HepG2 (cell line): ENCODE results near the gene ACP1. TPM values are rescaled to one million over a fixed set of nuclear protein-coding genes. Genes with fewer than 3 reads are reported as not detected.

ENCODE experiments used
- ATAC-seq: fragments of 200-7000 bp; cut with Tn5 transposase; 3 replicates; pipeline ENCODE4 v1.9.1; 2020; ENCODE audit warnings: mild to moderate bottlenecking, moderate library complexity
- BruUV-seq: library from RNA; stranded (reverse); fragments of 400-500 nt; replicated peaks from 2 replicates; lab custom pipeline; 2021; lab: Mats Ljungman, UMichigan
- CTCF ChIA-PET: fragments of 300-600 bp; formaldehyde crosslinking; extraction: SDS; loops from one replicate; lab custom pipeline; 2021; ENCODE audit warnings: low total read pairs, inconsistent platforms, low intra/inter-chr PET ratio; lab: Yijun Ruan, JAX
- POLR2A ChIA-PET: fragments of 350-600 bp; sonication (Branson Sonifier 250); formaldehyde crosslinking; loops from one replicate; lab custom pipeline; 2020; ENCODE audit warnings: antibody characterized with exemption, inconsistent platforms; lab: Yijun Ruan, JAX
- DNase-seq: peaks from one replicate; pipeline ENCODE4 v3.0.0-alpha.2; 2015; ENCODE audit warnings: low spot score
- FAIRE-seq: peaks from 3 replicates; lab custom pipeline; 2011; peaks lifted over from hg19 to GRCh38; lab: Jason Lieb, UNC
- H2AFZ ChIP-seq: one replicate; pipeline ENCODE4 v1.6.1; 2011; ENCODE audit warnings: low read length, inconsistent platforms
- H3K27ac ChIP-seq: fragments of 300-600 bp; 3 replicates; pipeline ENCODE4 v1.8.0; 2011; ENCODE audit warnings: mixed run types, mild to moderate bottlenecking, mixed read lengths, low read length, inconsistent platforms; ENCODE audit not compliant: insufficient read depth; ENCODE audit errors: extremely low read length
- H3K27me3 ChIP-seq, 2 experiments: fragments of 200-600 bp in 1 of 2; 2 replicates in 1 of 2; 3 replicates in 1 of 2; pipeline versions ENCODE4 v1.6.0 to v1.8.0; 2011; ENCODE audit warnings: low read length in 2 of 2, mild to moderate bottlenecking in 2 of 2, moderate library complexity in 2 of 2, inconsistent platforms in 1 of 2; ENCODE audit not compliant: insufficient read depth in 2 of 2, control insufficient read depth in 1 of 2
- H3K36me3 ChIP-seq, 2 experiments: fragments of 200-600 bp in 1 of 2; replicated peaks in 1 of 2; 2 replicates in 1 of 2; 3 replicates in 1 of 2; pipeline versions ENCODE4 v1.5.1 to v1.8.0; 2011; ENCODE audit warnings: low read length in 2 of 2, inconsistent platforms in 1 of 2; ENCODE audit not compliant: insufficient read depth in 2 of 2, control insufficient read depth in 1 of 2
- H3K4me1 ChIP-seq: 2 replicates; pipeline ENCODE4 v1.5.1; 2012; ENCODE audit warnings: low read length, inconsistent platforms; ENCODE audit not compliant: insufficient read depth
- H3K4me2 ChIP-seq: 2 replicates; pipeline ENCODE4 v1.6.0; 2011; ENCODE audit warnings: low read depth, low read length, inconsistent platforms
- H3K4me3 ChIP-seq, 3 experiments: fragments of 200-600 bp in 1 of 3; sonication (generic), shearing (Covaris generic) in 1 of 3; replicated peaks in 1 of 3; 2 replicates each; pipeline ENCODE4 v1.5.1; 2011 to 2016; ENCODE audit warnings: low read length in 3 of 3, inconsistent platforms in 2 of 3, low read depth in 2 of 3, mild to moderate bottlenecking in 2 of 3, control low read depth in 1 of 3, mixed read lengths in 1 of 3; ENCODE audit not compliant: insufficient read depth in 1 of 3
- H3K79me2 ChIP-seq: one replicate; pipeline ENCODE4 v1.6.1; 2011; ENCODE audit warnings: low read length, inconsistent platforms; ENCODE audit not compliant: insufficient read depth
- H3K9ac ChIP-seq: 2 replicates; pipeline ENCODE4 v1.6.0; 2011; ENCODE audit warnings: mild to moderate bottlenecking, low read depth, low read length, inconsistent platforms; ENCODE audit not compliant: insufficient read depth
- H3K9me3 ChIP-seq: 2 replicates; pipeline ENCODE4 v1.5.1; 2012; ENCODE audit warnings: mild to moderate bottlenecking, low read length
- H4K20me1 ChIP-seq: 2 replicates; pipeline ENCODE4 v1.6.0; 2011; ENCODE audit warnings: inconsistent platforms, mild to moderate bottlenecking, low read length, moderate library complexity; ENCODE audit not compliant: insufficient read depth
- CBX2 ChIP-seq, 2 experiments: fragments of 200-600 bp in 1 of 2; sonication (generic); formaldehyde crosslinking in 1 of 2; IDR thresholded peaks; 2 replicates each; pipeline versions ENCODE4 v1.7.0 to v1.8.1; 2018 to 2022; ENCODE audit warnings: low read depth in 2 of 2, low read length in 1 of 2, mild to moderate bottlenecking in 1 of 2, missing genetic modification reagents in 1 of 2
- JUNB ChIP-seq: sonication (generic); formaldehyde crosslinking; IDR thresholded peaks from 2 replicates; pipeline ENCODE4 v1.8.0; 2022; ENCODE audit warnings: missing genetic modification reagents, mild to moderate bottlenecking, borderline replicate concordance
- RBM22 ChIP-seq: fragments of 200-400 bp; formaldehyde crosslinking; optimal IDR thresholded peaks from 2 replicates; pipeline ENCODE3; 2017; ENCODE audit warnings: mild to moderate bottlenecking, low read length, moderate library complexity
- SETDB1 ChIP-seq: sonication (generic); formaldehyde crosslinking; IDR thresholded peaks from 2 replicates; pipeline ENCODE4 v1.5.1; 2020; ENCODE audit warnings: missing genetic modification reagents, mild to moderate bottlenecking, borderline replicate concordance
- SMC3 ChIP-seq: IDR thresholded peaks from 2 replicates; pipeline ENCODE4 v1.6.1; 2011; ENCODE audit warnings: low read length, improper control_type of control experiment
- U2AF1 ChIP-seq: fragments of 200-400 bp; formaldehyde crosslinking; optimal IDR thresholded peaks from 2 replicates; pipeline ENCODE3; 2017; ENCODE audit warnings: mild to moderate bottlenecking, low read depth, low read length
- ZNF441 ChIP-seq: sonication (generic); formaldehyde crosslinking; IDR thresholded peaks from 2 replicates; pipeline ENCODE4 v1.7.0; 2021; ENCODE audit warnings: missing genetic modification reagents, borderline replicate concordance
- ZNF788 ChIP-seq: sonication (generic); formaldehyde crosslinking; IDR thresholded peaks from 2 replicates; pipeline ENCODE4 v1.5.0; 2020; ENCODE audit warnings: mild to moderate bottlenecking, missing genetic modification reagents, borderline replicate concordance
- WGBS: methylation state at CpG from one replicate; pipeline ENCODE4 v1.1.6; 2017; ENCODE audit warnings: low lambda C conversion rate; 5-methylcytosine and 5-hydroxymethylcytosine counted together
- in situ Hi-C: cut with HindIII; loops from 2 replicates; pipeline ENCODE4 v1.10.0; 2017; ENCODE audit warnings: low pct_unique_long_range_greater_than_20kb; ENCODE audit not compliant: extremely low pct_ligation_motif_present
- intact Hi-C: fragments of 100-400 bp; cut with micrococcal nuclease; formaldehyde crosslinking; loops from one replicate; pipeline ENCODE4 v1.10.0; 2022; ENCODE audit not compliant: unreplicated experiment
- polyA plus RNA-seq, 8 experiments: library from polyadenylated mRNA; depleted of rRNA in 3 of 8; stranded (reverse) in 7 of 8; unstranded in 1 of 8; fragments of >200 nt; fragmentation: Illumina TruSeq in 4 of 8; extraction: Trizol in 4 of 8; gene quantifications; 2 replicates each; pipeline versions ENCODE4 v1.2.1 to v1.2.3, GENCODE V29; 2011 to 2016; ENCODE audit warnings: low read depth in 4 of 8, missing spikeins in 1 of 8, mixed read lengths in 1 of 8; ENCODE audit not compliant: insufficient read depth in 1 of 8
- total RNA-seq, 5 experiments: library from RNA; depleted of rRNA; stranded (reverse); fragments of >200 nt; fragmentation: Illumina TruSeq; extraction: Trizol; gene quantifications; 2 replicates each; pipeline ENCODE4 v1.2.3, GENCODE V29; 2016; ENCODE audit warnings: low read depth in 1 of 5
- TF ChIP-seq, protein P1 (sequence below): sonication (generic); formaldehyde crosslinking; IDR thresholded peaks from 2 replicates; pipeline ENCODE4 v1.9.0; 2021; ENCODE audit warnings: missing genetic modification reagents, borderline replicate concordance
- TF ChIP-seq, protein P2 (sequence below): sonication (generic); formaldehyde crosslinking; IDR thresholded peaks from 2 replicates; pipeline ENCODE4 v1.8.0; 2022; ENCODE audit warnings: mild to moderate bottlenecking, missing genetic modification reagents, borderline replicate concordance

Gene ACP1
- total and polyA plus RNA-seq, 2 of the 13 experiments (the other 11 are each of a cell fraction or from before 2014, with no cell fraction given), result 246 to 348 TPM

DNA sequence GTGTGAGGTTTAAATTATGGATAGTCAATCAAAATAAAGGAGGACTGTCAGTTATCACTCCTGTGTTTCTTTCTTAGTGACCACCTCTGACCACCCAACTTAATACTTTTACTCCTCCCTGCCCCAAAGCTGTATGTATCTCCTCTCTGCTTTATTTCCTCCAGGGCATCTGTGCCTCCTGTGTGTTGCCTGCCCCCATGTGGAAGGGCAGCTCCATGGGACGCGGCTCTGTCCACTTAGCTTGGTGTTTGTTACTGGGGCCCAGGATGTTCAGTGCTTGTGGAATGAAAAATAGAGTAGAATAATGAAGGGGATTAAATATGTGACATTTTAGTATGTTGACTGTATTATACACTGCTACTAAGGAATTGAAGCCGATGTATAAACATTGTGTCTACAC is 9.8 kb downstream of the ACP1 start (continued):
- TF ChIP-seq JUNB (CRISPR knock-in tag) (no peak), ZNF788 (CRISPR knock-in tag) (no peak), U2AF1 (no peak), CBX2 (IDR thresholded peaks at IDR 0.05; ENCODE audit: low read depth, low read length) (no peak), CBX2 (CRISPR knock-in tag; IDR thresholded peaks at IDR 0.05; ENCODE audit: low read depth) (no peak), SMC3 (peak; percentile 9; the same call in 1 of the 2 replicates), SETDB1 (CRISPR knock-in tag) (no peak)
- TF ChIP-seq, protein P1, sequence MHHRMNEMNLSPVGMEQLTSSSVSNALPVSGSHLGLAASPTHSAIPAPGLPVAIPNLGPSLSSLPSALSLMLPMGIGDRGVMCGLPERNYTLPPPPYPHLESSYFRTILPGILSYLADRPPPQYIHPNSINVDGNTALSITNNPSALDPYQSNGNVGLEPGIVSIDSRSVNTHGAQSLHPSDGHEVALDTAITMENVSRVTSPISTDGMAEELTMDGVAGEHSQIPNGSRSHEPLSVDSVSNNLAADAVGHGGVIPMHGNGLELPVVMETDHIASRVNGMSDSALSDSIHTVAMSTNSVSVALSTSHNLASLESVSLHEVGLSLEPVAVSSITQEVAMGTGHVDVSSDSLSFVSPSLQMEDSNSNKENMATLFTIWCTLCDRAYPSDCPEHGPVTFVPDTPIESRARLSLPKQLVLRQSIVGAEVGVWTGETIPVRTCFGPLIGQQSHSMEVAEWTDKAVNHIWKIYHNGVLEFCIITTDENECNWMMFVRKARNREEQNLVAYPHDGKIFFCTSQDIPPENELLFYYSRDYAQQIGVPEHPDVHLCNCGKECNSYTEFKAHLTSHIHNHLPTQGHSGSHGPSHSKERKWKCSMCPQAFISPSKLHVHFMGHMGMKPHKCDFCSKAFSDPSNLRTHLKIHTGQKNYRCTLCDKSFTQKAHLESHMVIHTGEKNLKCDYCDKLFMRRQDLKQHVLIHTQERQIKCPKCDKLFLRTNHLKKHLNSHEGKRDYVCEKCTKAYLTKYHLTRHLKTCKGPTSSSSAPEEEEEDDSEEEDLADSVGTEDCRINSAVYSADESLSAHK, result no peak
- TF ChIP-seq, protein P2, sequence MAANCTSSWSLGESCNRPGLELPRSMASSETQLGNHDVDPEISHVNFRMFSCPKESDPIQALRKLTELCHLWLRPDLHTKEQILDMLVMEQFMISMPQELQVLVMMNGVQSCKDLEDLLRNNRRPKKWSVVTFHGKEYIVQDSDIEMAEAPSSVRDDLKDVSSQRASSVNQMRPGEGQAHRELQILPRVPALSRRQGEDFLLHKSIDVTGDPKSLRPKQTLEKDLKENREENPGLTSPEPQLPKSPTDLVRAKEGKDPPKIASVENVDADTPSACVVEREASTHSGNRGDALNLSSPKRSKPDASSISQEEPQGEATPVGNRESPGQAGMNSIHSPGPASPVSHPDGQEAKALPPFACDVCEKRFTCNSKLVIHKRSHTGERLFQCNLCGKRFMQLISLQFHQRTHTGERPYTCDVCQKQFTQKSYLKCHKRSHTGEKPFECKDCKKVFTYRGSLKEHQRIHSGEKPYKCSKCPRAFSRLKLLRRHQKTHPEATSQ (CRISPR knock-in tag), result no peak

DNA sequence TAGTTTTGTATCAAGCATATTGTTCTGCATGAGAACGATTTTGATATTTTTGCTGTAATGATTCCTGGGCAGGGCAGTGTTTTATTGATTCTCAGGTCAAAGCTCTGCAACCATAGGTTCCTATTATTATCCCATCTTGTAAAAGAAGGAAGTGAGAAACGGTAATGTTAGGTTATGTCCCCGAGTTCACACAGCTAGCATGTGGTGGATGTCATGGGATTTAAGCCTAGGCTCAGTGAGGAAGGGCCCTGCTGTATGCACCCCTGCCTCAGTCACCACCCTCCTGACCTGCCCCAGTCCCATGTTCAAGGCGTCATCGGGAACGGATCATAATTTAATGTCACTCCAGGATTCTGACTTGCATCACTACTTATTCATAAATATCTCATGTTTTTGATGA is 10.7 kb downstream of the ACP1 start:
- Histone ChIP-seq H3K9ac (no peak overlapping the region), H3K4me3 (no peak overlapping the region), H3K27ac (no peak overlapping the region), H3K9me3 (no peaks in the 10 kb centered on the region), H3K27me3 (no peaks in the 10 kb centered on the region), H3K4me1 (peaks cover 27% of the 10 kb centered on the region), H2AFZ (no peak overlapping the region), H3K79me2 (peaks cover 86% of the 10 kb centered on the region), H4K20me1 (peaks cover 55% of the 10 kb centered on the region), H3K36me3 (peaks cover 39 to 95% of the 10 kb centered on the region in 2 experiments), H3K4me2 (no peak overlapping the region)
- in situ Hi-C loops, result no loop called here
- 95% methylated on average over 6 of the region's 6 CpGs for WGBS
- no peak for DNase-seq
- no TSS peak for BruUV-seq
- FAIRE-seq, result no peak
- ATAC-seq, result no peak
- intact Hi-C loops, result no loop called here
- ChIA-PET POLR2A (interaction anchor here (1.4 kb wide), 1 partner anchor 100 kb away, joined by 3 read pairs; no protein-coding TSS in a partner anchor), CTCF (interaction anchor here (0.8 to 1.6 kb wide), 3 partner anchors 15 to 104 kb away, joined by 3 to 6 read pairs (median 3); no protein-coding TSS in a partner anchor)
- TF ChIP-seq ZNF441 (no peak), RBM22 (peak; percentile 37)
